ENCODE results near the gene KCNB1.

The KCNB1 gene

DNA sequence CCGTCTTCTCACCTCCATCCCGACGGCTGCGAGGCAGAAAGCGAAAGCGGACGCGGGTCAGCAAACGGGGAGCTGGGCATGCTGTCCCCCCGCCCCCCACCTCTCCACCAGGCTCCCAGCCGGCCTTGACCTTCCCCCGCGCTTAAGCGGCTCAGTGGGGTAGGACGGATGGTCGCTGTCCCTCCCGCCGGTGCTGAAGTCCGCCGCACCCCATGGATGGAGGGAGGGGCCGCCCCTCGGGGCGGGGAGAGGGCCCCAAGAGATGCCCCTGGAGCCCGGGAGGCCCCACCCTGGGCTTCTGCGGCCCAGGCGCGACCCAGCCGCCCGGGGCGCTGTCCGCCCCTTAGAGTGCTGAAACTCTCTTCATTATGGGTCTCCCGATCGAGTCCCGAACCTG, at the start of gene KCNB1:
TSS of gene KCNB1 (minus strand) at position 48 of the 397 bp plus-strand sequence. CDS start 188 bp downstream, outside the sequence.
- no peak for TF ChIP-seq POLR2A (IDR thresholded peaks at IDR 0.05; ENCODE audit: low read depth, low read length)
- DNase-seq (ENCODE audit: insufficient read length, low spot score) (peak; percentile 46), FAIRE-seq (no peak)

DNA sequence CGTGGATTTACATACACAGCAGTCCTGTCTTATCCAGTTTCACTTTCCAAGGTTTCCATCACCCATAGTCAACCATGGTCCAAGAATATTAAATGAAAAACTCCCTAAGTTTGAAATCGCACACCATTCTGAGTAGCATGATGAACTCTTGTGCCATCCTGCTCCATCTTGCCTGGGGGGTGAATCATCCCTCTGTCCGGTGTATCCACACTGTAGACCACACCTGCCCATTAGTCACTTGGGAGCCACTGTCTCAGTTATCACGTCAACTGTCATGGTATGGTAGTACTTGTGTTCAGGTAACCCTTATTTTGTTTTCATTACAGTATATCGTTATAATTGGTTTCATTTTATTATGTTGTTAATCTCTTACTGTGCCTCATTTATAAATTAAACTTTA, 47.0 kb upstream of the KCNB1 start:
- no peak for TF ChIP-seq POLR2A (IDR thresholded peaks at IDR 0.05; ENCODE audit: low read depth, low read length)
- no peak for DNase-seq (ENCODE audit: insufficient read length, low spot score)
- FAIRE-seq = no peak

DNA sequence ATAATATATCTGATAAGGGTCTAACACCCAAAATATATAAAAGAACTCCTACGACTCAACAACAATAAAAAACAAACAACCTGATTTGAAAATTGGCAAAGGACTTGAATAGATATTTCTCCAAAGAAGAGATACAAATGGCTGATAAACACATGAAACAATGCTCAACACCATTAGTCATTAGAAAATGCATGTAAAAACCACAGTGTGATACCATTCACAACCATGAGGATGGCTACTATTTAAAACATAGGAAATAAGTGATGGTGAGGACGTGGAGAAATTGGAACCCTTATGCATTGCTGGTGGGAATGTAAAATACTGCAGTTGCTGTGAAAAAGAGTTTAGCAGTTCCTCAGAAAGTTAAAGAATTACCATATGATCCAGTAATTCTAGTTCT, 44.1 kb upstream of the KCNB1 start:
- no peak for TF ChIP-seq POLR2A (IDR thresholded peaks at IDR 0.05; ENCODE audit: low read depth, low read length)
- FAIRE-seq = no peak

DNA sequence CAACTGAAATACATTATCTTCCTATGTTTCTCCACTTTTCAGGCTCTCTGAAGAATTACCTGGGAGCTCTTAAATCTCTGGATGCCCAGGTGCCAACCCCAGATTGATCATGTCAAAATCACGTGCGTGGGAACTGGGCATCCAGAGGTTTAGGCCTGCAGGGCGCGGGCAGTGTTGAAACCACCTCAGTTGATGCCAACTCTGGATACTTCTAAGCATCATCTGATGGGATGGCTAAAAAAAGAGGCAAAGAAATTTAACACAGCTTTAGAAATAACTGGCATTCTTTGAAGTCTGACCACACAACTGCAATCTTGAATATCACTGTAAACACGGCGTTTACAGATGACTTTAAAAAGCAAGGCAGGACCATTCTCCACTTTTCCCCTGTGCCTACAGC, 43.6 kb upstream of the KCNB1 start:
- FAIRE-seq = no peak
- no peak for TF ChIP-seq POLR2A (IDR thresholded peaks at IDR 0.05; ENCODE audit: low read depth, low read length)
- DNase-seq (ENCODE audit: insufficient read length, low spot score) = no peak

More for the DNA sequence above, 44.1 kb upstream of the KCNB1 start:
- no peak for DNase-seq (ENCODE audit: insufficient read length, low spot score)

DNA sequence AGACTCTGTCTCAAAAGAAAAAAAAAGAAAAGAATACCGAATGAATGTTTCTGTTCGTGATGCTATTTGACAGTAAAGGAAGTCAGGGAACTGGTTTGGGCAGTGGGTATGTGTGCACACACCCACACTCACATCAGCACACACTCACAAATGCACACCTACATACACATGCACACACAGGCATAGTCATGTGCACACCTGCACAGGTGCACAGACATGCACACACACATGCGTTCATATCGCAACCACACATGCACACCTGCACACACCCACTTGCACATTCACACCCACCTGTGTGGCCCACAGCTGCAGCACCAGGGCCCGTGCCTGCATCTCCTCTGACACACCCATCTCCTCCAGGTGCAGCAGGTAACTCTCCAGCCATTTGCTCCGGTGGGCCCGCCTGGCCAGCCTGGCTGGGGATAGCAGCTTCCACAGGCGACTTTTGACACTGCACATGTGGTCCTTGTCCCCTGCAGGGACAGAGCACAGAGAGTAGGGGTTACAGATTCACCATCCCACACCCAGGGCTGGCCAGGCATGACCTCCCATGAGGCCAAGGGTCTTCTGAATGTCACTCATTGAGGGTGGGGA, 41.4 kb upstream of the KCNB1 start:
- FAIRE-seq = no peak
- DNase-seq (ENCODE audit: insufficient read length, low spot score) = no peak
- TF ChIP-seq POLR2A (IDR thresholded peaks at IDR 0.05; ENCODE audit: low read depth, low read length) = no peak

DNA sequence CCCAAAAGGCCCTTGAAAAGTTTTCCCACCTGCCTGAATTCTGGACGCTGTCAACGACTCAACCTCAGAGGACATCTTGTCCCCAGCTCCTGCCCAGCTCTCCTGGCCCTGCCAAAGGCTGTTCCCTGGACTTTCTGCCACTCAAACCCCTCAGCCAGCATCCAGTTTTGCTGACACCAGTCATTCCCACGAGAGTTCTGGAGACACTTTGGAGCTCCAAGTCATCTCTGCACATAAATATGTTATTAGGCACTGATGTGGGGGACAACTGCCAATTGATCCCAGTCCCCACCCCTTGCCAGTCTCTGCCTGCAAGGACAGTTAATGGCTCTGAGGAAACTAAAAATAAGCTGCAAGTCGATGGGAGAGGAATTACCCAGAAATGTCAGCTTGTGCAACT, 38.9 kb upstream of the KCNB1 start:
- DNase-seq (ENCODE audit: insufficient read length, low spot score) (no peak), FAIRE-seq (no peak)
- TF ChIP-seq POLR2A (IDR thresholded peaks at IDR 0.05; ENCODE audit: low read depth, low read length) = no peak

DNA sequence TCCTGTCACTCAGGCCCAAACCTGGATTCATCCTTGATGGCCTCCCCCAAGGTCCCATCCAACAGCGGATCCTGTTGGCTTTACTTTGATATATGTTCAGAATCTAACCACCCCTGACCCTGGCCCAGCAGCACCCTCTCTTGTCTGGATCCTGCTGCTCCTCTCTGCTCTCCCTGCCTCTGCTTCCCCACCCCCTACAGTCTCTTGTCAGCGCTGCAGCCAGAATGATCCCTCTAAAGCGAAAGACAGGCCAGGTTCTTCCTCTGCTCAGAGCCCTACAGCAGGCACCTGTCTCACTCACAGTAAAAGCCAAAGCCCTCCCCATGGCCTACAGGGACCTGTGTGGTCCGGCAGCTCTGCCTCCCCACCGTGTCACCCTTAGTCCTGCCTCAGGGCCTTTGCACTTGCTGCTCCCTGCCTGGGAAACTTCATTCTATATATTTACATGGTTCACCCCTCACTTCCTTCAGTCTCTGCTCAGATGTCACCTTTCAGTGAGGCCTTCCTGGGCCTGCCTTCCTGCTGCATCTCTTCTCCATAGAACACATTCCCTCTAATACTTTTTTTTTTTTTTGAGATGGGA, 37.4 kb upstream of the KCNB1 start:
- TF ChIP-seq POLR2A (IDR thresholded peaks at IDR 0.05; ENCODE audit: low read depth, low read length) = no peak
- DNase-seq (ENCODE audit: insufficient read length, low spot score) (no peak), FAIRE-seq (no peak)

DNA sequence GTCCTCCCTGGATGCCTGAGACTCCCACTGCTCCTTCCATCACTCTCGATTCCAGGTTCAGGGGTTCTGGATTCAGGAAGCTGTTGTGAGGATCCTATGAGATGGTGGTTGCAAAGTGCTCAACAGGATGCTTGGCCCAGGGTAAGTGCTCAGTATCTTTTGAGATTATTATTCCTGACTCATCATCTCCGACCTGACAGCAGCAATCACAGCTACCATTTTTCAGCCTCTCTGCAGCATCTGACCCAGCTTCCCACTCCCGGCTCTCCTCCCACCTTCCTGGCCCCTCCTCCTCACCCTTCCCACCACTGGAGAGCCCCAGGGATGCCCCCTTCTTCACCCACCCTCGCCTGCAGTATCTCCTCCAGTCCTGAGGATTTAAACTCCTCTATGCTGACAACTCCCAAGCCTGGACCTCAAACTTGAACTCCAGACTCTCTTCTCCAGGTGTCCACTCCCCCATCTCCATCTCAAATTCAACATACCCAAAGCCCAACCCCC, 36.8 kb upstream of the KCNB1 start:
- no peak for TF ChIP-seq POLR2A (IDR thresholded peaks at IDR 0.05; ENCODE audit: low read depth, low read length)
- FAIRE-seq = no peak
- DNase-seq (ENCODE audit: insufficient read length, low spot score) = no peak

DNA sequence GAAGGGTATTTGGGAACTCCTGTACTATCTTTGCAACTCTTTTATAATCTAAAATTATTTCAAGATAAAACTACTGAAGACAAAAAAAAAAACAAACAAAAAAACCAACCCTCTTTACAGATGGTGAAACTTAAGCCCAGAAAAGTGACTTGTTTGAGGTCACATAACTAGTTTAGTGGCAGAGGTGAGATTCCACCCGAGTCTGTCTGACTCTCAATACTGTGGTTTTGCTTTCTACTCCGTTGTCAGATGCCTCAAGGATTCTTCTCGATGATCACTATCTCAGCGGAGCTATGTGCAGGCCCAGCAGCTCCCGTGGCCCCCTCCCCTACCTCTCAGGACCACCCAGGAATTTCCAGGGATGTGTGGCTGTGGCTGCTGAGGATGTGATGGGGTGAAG, 36.1 kb upstream of the KCNB1 start:
- no peak for FAIRE-seq
- no peak for DNase-seq (ENCODE audit: insufficient read length, low spot score)
- TF ChIP-seq POLR2A (IDR thresholded peaks at IDR 0.05; ENCODE audit: low read depth, low read length) = no peak

DNA sequence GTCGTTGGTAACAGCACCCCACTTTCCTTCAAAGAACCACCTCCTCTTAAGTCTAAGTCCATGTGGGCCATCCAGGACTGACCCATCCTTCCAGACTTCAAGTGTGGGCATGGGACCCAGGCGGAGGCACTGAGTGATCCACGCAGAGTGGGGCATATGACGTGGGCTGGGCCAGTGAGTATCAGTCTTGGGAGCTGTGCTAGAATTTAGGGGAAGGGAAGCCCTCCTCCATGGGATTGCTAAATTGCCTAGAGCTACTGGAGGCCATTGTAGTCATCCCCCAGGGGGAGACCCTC, 35.3 kb upstream of the KCNB1 start:
- no peak for DNase-seq (ENCODE audit: insufficient read length, low spot score)
- no peak for FAIRE-seq
- TF ChIP-seq POLR2A (IDR thresholded peaks at IDR 0.05; ENCODE audit: low read depth, low read length) = no peak

DNA sequence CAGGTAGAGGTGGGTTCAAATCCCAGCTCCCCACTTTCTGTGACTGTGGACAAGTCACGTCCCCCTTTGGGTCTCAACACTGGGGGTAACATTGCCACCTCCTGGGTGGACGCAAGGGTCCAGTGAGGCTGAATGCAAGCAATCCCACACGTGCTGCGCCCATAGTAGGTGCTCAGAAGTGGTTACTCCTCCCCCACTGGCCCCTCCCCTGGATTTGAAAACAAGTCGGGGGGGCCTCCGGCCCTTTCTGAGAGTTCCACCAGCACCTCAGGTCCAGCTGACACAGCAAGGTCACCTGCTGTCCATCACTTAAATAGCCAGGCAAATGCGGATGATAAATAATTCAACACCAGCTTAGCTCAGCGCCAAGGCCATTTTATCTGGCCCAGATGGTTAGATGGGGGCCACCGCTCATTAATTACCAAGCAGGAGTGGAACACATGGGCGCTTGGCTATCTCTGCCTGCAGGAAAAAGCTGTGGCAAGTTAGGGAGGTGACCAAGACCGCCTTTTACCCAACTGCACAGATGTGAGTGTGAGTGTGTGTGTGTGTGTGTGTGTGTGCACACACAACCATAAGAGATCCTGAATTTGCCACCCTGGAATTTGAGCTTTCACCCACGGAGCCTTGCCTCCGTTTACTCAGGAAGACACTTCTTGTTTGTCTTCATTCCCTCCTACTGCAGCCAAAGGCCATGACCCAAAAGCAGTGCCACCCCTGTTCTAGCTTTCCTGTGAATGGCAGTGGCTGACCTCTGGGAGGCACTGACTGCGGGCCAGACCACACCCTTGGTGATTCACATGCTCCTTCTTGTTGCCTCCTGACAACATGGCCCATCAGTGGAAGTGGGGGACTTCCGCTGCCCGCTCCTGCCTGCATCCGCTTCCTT, 34.7 kb upstream of the KCNB1 start:
- no peak for TF ChIP-seq POLR2A (IDR thresholded peaks at IDR 0.05; ENCODE audit: low read depth, low read length)
- no peak for DNase-seq (ENCODE audit: insufficient read length, low spot score)
- no peak for FAIRE-seq

DNA sequence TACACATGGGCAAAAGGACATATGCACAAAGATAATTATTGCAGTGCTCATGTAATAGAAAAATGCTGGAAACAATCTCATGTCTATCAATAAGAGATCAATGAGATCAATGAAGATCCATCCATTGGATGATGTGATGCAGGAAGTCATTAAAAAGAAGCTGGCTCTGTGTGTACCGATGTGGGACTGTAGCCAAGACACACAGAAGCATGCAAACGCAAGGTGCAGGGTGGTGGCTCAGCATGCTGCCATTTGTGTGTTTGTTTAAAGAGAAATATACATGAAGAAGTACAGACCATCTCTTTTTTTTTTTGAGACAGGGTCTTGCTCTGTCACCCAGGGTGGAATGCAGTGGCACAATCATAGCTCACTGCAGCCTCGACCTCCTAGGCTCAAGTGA, 33.1 kb upstream of the KCNB1 start:
- FAIRE-seq (no peak), DNase-seq (ENCODE audit: insufficient read length, low spot score) (no peak)
- TF ChIP-seq POLR2A (IDR thresholded peaks at IDR 0.05; ENCODE audit: low read depth, low read length) = no peak

DNA sequence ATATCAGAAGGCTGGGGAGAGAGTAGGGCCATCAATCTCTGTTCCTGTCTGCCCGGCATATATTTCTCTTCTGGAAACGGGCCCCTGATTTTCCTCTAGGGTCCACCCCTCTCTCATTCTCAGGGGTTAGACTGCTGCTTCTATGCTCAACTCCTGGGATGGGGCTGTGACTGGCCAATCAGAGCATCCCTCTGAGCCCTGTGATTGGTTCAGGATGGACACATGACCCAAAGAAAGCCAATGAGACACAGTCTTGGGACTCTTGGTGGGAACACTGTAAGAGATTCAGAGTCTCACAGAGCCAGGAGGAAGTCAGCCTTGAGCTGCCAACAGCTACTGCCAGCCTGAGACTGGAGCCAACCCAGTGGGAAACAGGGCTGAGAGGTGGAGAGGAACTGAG, 31.0 kb upstream of the KCNB1 start:
- DNase-seq (ENCODE audit: insufficient read length, low spot score) = no peak
- FAIRE-seq = no peak
- TF ChIP-seq POLR2A (IDR thresholded peaks at IDR 0.05; ENCODE audit: low read depth, low read length) = no peak

DNA sequence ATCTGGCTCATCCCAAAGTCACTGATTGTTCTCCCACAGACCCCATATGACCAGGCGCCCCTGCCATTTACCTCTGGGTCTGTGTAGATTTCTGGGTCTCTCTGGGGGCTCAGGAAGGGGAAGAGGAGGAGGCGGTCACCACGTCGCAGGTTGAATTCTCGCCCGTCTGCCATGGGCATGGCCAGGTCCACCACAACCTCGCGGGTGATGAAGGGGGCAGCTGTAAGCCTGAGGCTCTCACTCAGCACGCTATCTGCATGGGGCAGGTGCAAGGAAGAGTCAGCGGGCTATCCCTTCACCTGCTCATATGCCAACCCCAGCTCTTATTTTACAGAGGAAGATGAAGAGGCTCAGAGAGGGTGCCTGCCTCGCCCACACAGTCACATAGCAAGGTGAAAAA, 30.5 kb upstream of the KCNB1 start:
- DNase-seq (ENCODE audit: insufficient read length, low spot score) (no peak), FAIRE-seq (no peak)
- TF ChIP-seq POLR2A (IDR thresholded peaks at IDR 0.05; ENCODE audit: low read depth, low read length) = no peak

Measured in H54 (cell line).